Endodermal cell (in vitro differentiated cells): ENCODE data around the gene NPIPB2. TPM values are rescaled to one million over a fixed set of nuclear protein-coding genes. Genes with fewer than 3 reads are reported as not detected.

Experiments used
- DNase-seq: peaks from one replicate; pipeline ENCODE4 v3.0.0-alpha.2; 2017
- H3K27ac ChIP-seq: 2 replicates; pipeline ENCODE4 v1.5.1; 2013; ENCODE audit warnings: mild to moderate bottlenecking, low read depth, low read length, moderate library complexity
- H3K27me3 ChIP-seq: 2 replicates; pipeline ENCODE4 v1.6.1; 2013; ENCODE audit warnings: mild to moderate bottlenecking, low read length, moderate library complexity; ENCODE audit not compliant: insufficient read depth, control insufficient read depth, poor library complexity, severe bottlenecking
- H3K36me3 ChIP-seq: 2 replicates; pipeline ENCODE4 v1.7.0; 2013; ENCODE audit warnings: mild to moderate bottlenecking, low read length, moderate library complexity; ENCODE audit not compliant: control insufficient read depth, insufficient read depth
- H3K4me1 ChIP-seq: one replicate; pipeline ENCODE4 v1.7.0; 2013; ENCODE audit warnings: low read length; ENCODE audit not compliant: control insufficient read depth, insufficient read depth
- H3K4me3 ChIP-seq: 2 replicates; pipeline ENCODE4 v1.5.1; 2013; ENCODE audit warnings: mild to moderate bottlenecking, low read length, moderate library complexity
- H3K9ac ChIP-seq: 2 replicates; pipeline ENCODE4 v1.6.1; 2013; ENCODE audit warnings: mild to moderate bottlenecking, low read length, moderate library complexity; ENCODE audit not compliant: poor library complexity, severe bottlenecking; ENCODE audit errors: extremely low read depth
- H3K9me3 ChIP-seq: 2 replicates; pipeline ENCODE4 v1.6.1; 2013; ENCODE audit warnings: mild to moderate bottlenecking, low read length, moderate library complexity; ENCODE audit not compliant: control insufficient read depth
- H3K27ac Mint-ChIP-seq: 2 replicates; pipeline ENCODE4 v1.8.0; 2020; ENCODE audit warnings: mixed read lengths
- H3K27me3 Mint-ChIP-seq: 2 replicates; pipeline ENCODE4 v1.8.0; 2021; ENCODE audit warnings: mild to moderate bottlenecking, mixed read lengths; ENCODE audit not compliant: insufficient read depth
- H3K36me3 Mint-ChIP-seq: 2 replicates; pipeline ENCODE4 v1.8.0; 2020; ENCODE audit warnings: low read depth, mixed read lengths
- H3K4me1 Mint-ChIP-seq: 2 replicates; pipeline ENCODE4 v1.8.0; 2020; ENCODE audit warnings: mixed read lengths
- H3K4me3 Mint-ChIP-seq: 2 replicates; pipeline ENCODE4 v1.8.0; 2020; ENCODE audit warnings: mild to moderate bottlenecking, moderate library complexity, mixed read lengths
- H3K9me3 Mint-ChIP-seq: 2 replicates; pipeline ENCODE4 v1.8.0; 2020; ENCODE audit warnings: mild to moderate bottlenecking, mixed read lengths
- CTCF ChIP-seq: fragments of 200-600 bp; sonication (generic); conservative IDR thresholded peaks from 2 replicates; pipeline ENCODE4 v1.5.0; 2021; ENCODE audit warnings: antibody characterized with exemption, mild to moderate bottlenecking
- WGBS, 2 experiments: methylation state at CpG; one replicate each; pipeline versions ENCODE4 v1.1.5 to v1.1.7; 2013; ENCODE audit warnings: missing lambda C conversion rate in 2 of 2, mixed read lengths in 1 of 2; ENCODE audit not compliant: insufficient coverage in 1 of 2, insufficient read length in 1 of 2; 5-methylcytosine and 5-hydroxymethylcytosine counted together
- total RNA-seq, 2 donors: library from RNA; stranded (reverse); fragmentation: NEBNext Ultra II Directional in 1 of 2; extraction: Animal tissue kit (Norgen Biotek cat#: 25700) in 1 of 2; gene quantifications; 2 replicates in 1 of 2; 3 replicates in 1 of 2; pipeline ENCODE4 v1.2.1, GENCODE V29; 2021

NPIPB2 gene
- total RNA-seq, 2 donors from 2014 or later = 10.2 to 15.0 TPM

DNA sequence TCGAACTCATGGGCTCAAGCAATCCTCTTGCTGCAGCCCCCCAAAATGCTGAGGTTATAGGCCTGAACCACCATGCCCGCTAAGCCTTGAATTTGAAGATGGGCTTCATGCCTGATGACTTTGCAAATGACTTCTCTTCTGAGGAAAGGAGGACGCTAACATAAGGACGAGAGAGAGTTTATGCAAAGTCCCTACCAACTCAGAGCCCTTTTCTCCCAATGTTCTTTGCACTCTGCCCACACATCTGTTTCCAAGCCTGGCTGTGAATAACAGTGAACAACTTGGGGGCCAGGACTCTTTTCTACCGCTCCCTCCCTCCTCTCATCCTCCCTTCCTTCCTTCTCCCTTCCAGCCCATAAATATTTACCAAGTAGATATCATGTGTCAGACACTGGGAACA lies 8.5 kb upstream of the NPIPB2 start:
- no peak overlapping the region for H3K4me3 Mint-ChIP-seq
- no peak overlapping the region for H3K27ac Mint-ChIP-seq
- no peaks in the 10 kb centered on the region for H3K36me3 Mint-ChIP-seq
- H3K9me3 Mint-ChIP-seq = no peaks in the 10 kb centered on the region
- H3K27ac ChIP-seq = no peak overlapping the region
- 92 to 98% methylated on average over 3 to 5 of the region's 5 CpGs for WGBS, 2 experiments
- no peak overlapping the region for H3K4me3 ChIP-seq
- TF ChIP-seq CTCF = no peak
- H3K9ac ChIP-seq = no peak overlapping the region
- no peaks in the 10 kb centered on the region for H3K4me1 ChIP-seq
- H3K4me1 Mint-ChIP-seq = no peaks in the 10 kb centered on the region
- H3K27me3 ChIP-seq = no peaks in the 10 kb centered on the region
- H3K36me3 ChIP-seq = no peaks in the 10 kb centered on the region
- DNase-seq = no peak
- no peaks in the 10 kb centered on the region for H3K9me3 ChIP-seq
- no peaks in the 10 kb centered on the region for H3K27me3 Mint-ChIP-seq

GRCh38 chr16:11949527-11949926 lies 7.7 kb upstream of the NPIPB2 start:
- Histone ChIP-seq H3K36me3 (no peaks in the 10 kb centered on the region), H3K9ac (no peak overlapping the region), H3K4me3 (no peak overlapping the region), H3K27ac (no peak overlapping the region), H3K27me3 (no peaks in the 10 kb centered on the region), H3K9me3 (no peaks in the 10 kb centered on the region), H3K4me1 (no peaks in the 10 kb centered on the region)
- WGBS, 2 experiments = 17 to 19% methylated on average over 3 to 4 of the region's 4 CpGs
- Mint-ChIP-seq H3K4me3 (no peak overlapping the region), H3K4me1 (no peaks in the 10 kb centered on the region), H3K27me3 (no peaks in the 10 kb centered on the region), H3K27ac (no peak overlapping the region), H3K9me3 (no peaks in the 10 kb centered on the region), H3K36me3 (no peaks in the 10 kb centered on the region)
- peak; percentile 84 for DNase-seq
- peak; percentile 72 for TF ChIP-seq CTCF

GRCh38 chr16:11948819-11949218 lies 7.0 kb upstream of the NPIPB2 start:
- Histone ChIP-seq H3K27me3 (no peaks in the 10 kb centered on the region), H3K4me3 (no peak overlapping the region), H3K9ac (no peak overlapping the region), H3K9me3 (no peaks in the 10 kb centered on the region), H3K27ac (no peak overlapping the region), H3K36me3 (no peaks in the 10 kb centered on the region), H3K4me1 (no peaks in the 10 kb centered on the region)
- H3K4me1 Mint-ChIP-seq = no peaks in the 10 kb centered on the region
- no peak overlapping the region for H3K27ac Mint-ChIP-seq
- no peaks in the 10 kb centered on the region for H3K27me3 Mint-ChIP-seq
- H3K9me3 Mint-ChIP-seq = no peaks in the 10 kb centered on the region
- TF ChIP-seq CTCF = no peak
- DNase-seq = no peak
- 92 to 94% methylated on average over 5 of the region's 5 CpGs for WGBS, 2 experiments
- H3K36me3 Mint-ChIP-seq = no peaks in the 10 kb centered on the region
- H3K4me3 Mint-ChIP-seq = no peak overlapping the region
